ENCODE results near the gene CNFN.

CNFN gene

DNA sequence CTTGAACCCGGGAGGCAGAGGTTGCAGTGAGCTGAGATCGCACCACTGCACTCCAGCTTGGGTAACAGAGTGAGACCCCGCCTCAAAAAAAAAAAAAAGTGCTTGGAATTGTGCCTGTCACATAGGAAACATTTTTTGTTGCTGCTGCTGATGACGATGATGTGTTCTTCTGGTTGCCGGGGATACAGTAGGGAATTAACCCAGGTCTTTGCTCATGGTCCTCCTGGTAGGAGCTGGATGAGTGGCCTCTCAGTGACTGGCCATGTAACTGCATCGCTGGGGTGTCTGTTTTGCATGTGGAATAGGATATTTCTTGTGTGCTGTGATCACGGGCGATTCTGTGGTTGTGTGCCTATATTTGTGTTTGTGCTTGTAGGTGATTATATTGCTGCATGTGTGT, 4.7 kb upstream of the CNFN start:
- TF ChIP-seq ZNF70 (CRISPR knock-in tag; IDR thresholded peaks at IDR 0.05) (no peak), OSR1 (CRISPR knock-in tag; IDR thresholded peaks at IDR 0.05) (no peak), TCF4 (CRISPR knock-in tag; IDR thresholded peaks at IDR 0.05; ENCODE audit: borderline replicate concordance) (no peak), ARNTL (CRISPR knock-in tag; IDR thresholded peaks at IDR 0.05; ENCODE audit: borderline replicate concordance, low read depth) (no peak)
- TF ChIP-seq, protein P1, sequence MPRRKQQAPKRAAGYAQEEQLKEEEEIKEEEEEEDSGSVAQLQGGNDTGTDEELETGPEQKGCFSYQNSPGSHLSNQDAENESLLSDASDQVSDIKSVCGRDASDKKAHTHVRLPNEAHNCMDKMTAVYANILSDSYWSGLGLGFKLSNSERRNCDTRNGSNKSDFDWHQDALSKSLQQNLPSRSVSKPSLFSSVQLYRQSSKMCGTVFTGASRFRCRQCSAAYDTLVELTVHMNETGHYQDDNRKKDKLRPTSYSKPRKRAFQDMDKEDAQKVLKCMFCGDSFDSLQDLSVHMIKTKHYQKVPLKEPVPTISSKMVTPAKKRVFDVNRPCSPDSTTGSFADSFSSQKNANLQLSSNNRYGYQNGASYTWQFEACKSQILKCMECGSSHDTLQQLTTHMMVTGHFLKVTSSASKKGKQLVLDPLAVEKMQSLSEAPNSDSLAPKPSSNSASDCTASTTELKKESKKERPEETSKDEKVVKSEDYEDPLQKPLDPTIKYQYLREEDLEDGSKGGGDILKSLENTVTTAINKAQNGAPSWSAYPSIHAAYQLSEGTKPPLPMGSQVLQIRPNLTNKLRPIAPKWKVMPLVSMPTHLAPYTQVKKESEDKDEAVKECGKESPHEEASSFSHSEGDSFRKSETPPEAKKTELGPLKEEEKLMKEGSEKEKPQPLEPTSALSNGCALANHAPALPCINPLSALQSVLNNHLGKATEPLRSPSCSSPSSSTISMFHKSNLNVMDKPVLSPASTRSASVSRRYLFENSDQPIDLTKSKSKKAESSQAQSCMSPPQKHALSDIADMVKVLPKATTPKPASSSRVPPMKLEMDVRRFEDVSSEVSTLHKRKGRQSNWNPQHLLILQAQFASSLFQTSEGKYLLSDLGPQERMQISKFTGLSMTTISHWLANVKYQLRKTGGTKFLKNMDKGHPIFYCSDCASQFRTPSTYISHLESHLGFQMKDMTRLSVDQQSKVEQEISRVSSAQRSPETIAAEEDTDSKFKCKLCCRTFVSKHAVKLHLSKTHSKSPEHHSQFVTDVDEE (CRISPR knock-in tag; IDR thresholded peaks at IDR 0.05): no peak
- TF ChIP-seq, protein P2, sequence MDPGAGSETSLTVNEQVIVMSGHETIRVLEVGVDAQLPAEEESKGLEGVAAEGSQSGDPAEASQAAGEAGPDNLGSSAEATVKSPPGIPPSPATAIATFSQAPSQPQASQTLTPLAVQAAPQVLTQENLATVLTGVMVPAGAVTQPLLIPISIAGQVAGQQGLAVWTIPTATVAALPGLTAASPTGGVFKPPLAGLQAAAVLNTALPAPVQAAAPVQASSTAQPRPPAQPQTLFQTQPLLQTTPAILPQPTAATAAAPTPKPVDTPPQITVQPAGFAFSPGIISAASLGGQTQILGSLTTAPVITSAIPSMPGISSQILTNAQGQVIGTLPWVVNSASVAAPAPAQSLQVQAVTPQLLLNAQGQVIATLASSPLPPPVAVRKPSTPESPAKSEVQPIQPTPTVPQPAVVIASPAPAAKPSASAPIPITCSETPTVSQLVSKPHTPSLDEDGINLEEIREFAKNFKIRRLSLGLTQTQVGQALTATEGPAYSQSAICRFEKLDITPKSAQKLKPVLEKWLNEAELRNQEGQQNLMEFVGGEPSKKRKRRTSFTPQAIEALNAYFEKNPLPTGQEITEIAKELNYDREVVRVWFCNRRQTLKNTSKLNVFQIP (CRISPR knock-in tag; IDR thresholded peaks at IDR 0.05; ENCODE audit: borderline replicate concordance, low read depth): no peak
- no peak for ATAC-seq

DNA sequence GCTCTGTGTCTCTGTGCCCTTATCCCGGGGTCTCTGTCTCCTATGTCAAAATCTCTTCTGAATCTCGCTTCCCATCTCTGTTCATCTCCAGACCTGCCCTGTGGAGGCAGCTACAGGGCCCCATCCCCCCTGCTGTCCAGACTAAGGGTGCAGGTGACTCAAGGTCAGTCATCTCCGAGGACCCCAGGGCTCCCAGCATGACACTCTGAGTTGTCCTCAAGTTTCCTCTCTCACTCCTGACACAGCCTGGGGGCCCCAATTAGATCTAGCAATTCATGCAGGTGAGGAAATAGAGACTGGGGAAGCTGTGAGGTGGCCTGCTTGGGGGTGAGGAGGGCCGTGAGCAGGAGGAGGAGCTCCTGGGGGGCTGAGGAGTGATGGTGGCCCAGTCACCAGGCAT, 2.1 kb upstream of the CNFN start:
- ATAC-seq: no peak
- TF ChIP-seq, protein P1 (CRISPR knock-in tag; IDR thresholded peaks at IDR 0.05): no peak
- TF ChIP-seq SNAI2 (CRISPR knock-in tag; IDR thresholded peaks at IDR 0.05): no peak
- TF ChIP-seq ZNF565 (CRISPR knock-in tag; conservative IDR thresholded peaks at IDR 0.05; ENCODE audit: low read depth): no peak
- TF ChIP-seq GLIS3 (CRISPR knock-in tag; IDR thresholded peaks at IDR 0.05): no peak
- TF ChIP-seq ARNTL (CRISPR knock-in tag; IDR thresholded peaks at IDR 0.05; ENCODE audit: borderline replicate concordance, low read depth): no peak
- TF ChIP-seq ESRRG (CRISPR knock-in tag; IDR thresholded peaks at IDR 0.05): no peak
- no peak for TF ChIP-seq ZFP30 (CRISPR knock-in tag; IDR thresholded peaks at IDR 0.05)
- no peak for TF ChIP-seq CSDC2 (CRISPR knock-in tag; IDR thresholded peaks at IDR 0.05)
- no peak for TF ChIP-seq ISL1 (CRISPR knock-in tag; IDR thresholded peaks at IDR 0.05)
- TF ChIP-seq OSR1 (CRISPR knock-in tag; IDR thresholded peaks at IDR 0.05): no peak
- TF ChIP-seq ZC3H10 (CRISPR knock-in tag; IDR thresholded peaks at IDR 0.05): no peak
- no peak for TF ChIP-seq ZNF70 (CRISPR knock-in tag; IDR thresholded peaks at IDR 0.05)
- TF ChIP-seq, protein P3, sequence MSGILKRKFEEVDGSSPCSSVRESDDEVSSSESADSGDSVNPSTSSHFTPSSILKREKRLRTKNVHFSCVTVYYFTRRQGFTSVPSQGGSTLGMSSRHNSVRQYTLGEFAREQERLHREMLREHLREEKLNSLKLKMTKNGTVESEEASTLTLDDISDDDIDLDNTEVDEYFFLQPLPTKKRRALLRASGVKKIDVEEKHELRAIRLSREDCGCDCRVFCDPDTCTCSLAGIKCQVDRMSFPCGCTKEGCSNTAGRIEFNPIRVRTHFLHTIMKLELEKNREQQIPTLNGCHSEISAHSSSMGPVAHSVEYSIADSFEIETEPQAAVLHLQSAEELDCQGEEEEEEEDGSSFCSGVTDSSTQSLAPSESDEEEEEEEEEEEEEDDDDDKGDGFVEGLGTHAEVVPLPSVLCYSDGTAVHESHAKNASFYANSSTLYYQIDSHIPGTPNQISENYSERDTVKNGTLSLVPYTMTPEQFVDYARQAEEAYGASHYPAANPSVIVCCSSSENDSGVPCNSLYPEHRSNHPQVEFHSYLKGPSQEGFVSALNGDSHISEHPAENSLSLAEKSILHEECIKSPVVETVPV (CRISPR knock-in tag; IDR thresholded peaks at IDR 0.05): no peak
- no peak for TF ChIP-seq BACH2 (CRISPR knock-in tag; IDR thresholded peaks at IDR 0.05; ENCODE audit: borderline replicate concordance)
- TF ChIP-seq TOX (CRISPR knock-in tag; IDR thresholded peaks at IDR 0.05; ENCODE audit: borderline replicate concordance): no peak
- no peak for TF ChIP-seq RARB (CRISPR knock-in tag; IDR thresholded peaks at IDR 0.05)
- no peak for TF ChIP-seq PPARA (CRISPR knock-in tag; IDR thresholded peaks at IDR 0.05; ENCODE audit: borderline replicate concordance)
- TF ChIP-seq, protein P4, sequence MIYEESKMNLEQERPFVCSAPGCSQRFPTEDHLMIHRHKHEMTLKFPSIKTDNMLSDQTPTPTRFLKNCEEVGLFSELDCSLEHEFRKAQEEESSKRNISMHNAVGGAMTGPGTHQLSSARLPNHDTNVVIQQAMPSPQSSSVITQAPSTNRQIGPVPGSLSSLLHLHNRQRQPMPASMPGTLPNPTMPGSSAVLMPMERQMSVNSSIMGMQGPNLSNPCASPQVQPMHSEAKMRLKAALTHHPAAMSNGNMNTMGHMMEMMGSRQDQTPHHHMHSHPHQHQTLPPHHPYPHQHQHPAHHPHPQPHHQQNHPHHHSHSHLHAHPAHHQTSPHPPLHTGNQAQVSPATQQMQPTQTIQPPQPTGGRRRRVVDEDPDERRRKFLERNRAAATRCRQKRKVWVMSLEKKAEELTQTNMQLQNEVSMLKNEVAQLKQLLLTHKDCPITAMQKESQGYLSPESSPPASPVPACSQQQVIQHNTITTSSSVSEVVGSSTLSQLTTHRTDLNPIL (CRISPR knock-in tag; IDR thresholded peaks at IDR 0.05; ENCODE audit: low read depth): no peak
- TF ChIP-seq ZNF8 (CRISPR knock-in tag; IDR thresholded peaks at IDR 0.05): no peak
